ENCODE results near the gene LHCGR.

LHCGR gene

GRCh38 chr2:48724278-48724677 lies 31.2 kb downstream of the LHCGR start:
- H3K4me3 ChIP-seq (ENCODE audit: low read depth, low read length): no peak overlapping the region
- in situ Hi-C loops (cut with HindIII; ENCODE audit: low sequenced_read_pairs): no loop called here
- no peak for TF ChIP-seq CTCF (IDR thresholded peaks at IDR 0.05; ENCODE audit: low read depth, low read length, missing control alignments)
- no peak for DNase-seq (ENCODE audit: low read depth)

- no peak overlapping the region for H3K4me3 ChIP-seq (ENCODE audit: low read depth, low read length)
- TF ChIP-seq CTCF (IDR thresholded peaks at IDR 0.05; ENCODE audit: low read depth, low read length, missing control alignments): no peak
- in situ Hi-C loops (cut with HindIII; ENCODE audit: low sequenced_read_pairs): no loop called here
- peak; percentile 43 for DNase-seq (ENCODE audit: low read depth)
These were observed 32.4 kb downstream of the LHCGR start for GRCh38 chr2:48723129-48723528.

GRCh38 chr2:48722391-48722790 lies 33.1 kb downstream of the LHCGR start:
- TF ChIP-seq CTCF (IDR thresholded peaks at IDR 0.05; ENCODE audit: low read depth, low read length, missing control alignments): no peak
- in situ Hi-C loops (cut with HindIII; ENCODE audit: low sequenced_read_pairs): no loop called here

GRCh38 chr2:48721158-48721557 lies 34.4 kb downstream of the LHCGR start:
- no peak for DNase-seq (ENCODE audit: low read depth)
- no peak for TF ChIP-seq CTCF (IDR thresholded peaks at IDR 0.05; ENCODE audit: low read depth, low read length, missing control alignments)
- no peak overlapping the region for H3K4me3 ChIP-seq (ENCODE audit: low read depth, low read length)
- in situ Hi-C loops (cut with HindIII; ENCODE audit: low sequenced_read_pairs): no loop called here

More at GRCh38 chr2:48722391-48722790, 33.1 kb downstream of the LHCGR start:
- DNase-seq (ENCODE audit: low read depth): no peak
- no peak overlapping the region for H3K4me3 ChIP-seq (ENCODE audit: low read depth, low read length)

- H3K4me3 ChIP-seq (ENCODE audit: low read depth, low read length): no peak overlapping the region
- no peak for DNase-seq (ENCODE audit: low read depth)
- TF ChIP-seq CTCF (IDR thresholded peaks at IDR 0.05; ENCODE audit: low read depth, low read length, missing control alignments): no peak
- in situ Hi-C loops (cut with HindIII; ENCODE audit: low sequenced_read_pairs): no loop called here
These were observed 35.9 kb downstream of the LHCGR start for GRCh38 chr2:48719480-48720177.

GRCh38 chr2:48717846-48718245 lies 37.7 kb downstream of the LHCGR start:
- TF ChIP-seq CTCF (IDR thresholded peaks at IDR 0.05; ENCODE audit: low read depth, low read length, missing control alignments): no peak
- in situ Hi-C loops (cut with HindIII; ENCODE audit: low sequenced_read_pairs): no loop called here
- no peak for DNase-seq (ENCODE audit: low read depth)
- H3K4me3 ChIP-seq (ENCODE audit: low read depth, low read length): no peak overlapping the region
